Putamen (tissue), 1 donor: ENCODE data around the gene CNTN6.

Experiments
- DNase-seq: peaks from one replicate; pipeline ENCODE4 v3.0.0-alpha.2; 2016; ENCODE audit warnings: low spot score

The CNTN6 gene

DNA sequence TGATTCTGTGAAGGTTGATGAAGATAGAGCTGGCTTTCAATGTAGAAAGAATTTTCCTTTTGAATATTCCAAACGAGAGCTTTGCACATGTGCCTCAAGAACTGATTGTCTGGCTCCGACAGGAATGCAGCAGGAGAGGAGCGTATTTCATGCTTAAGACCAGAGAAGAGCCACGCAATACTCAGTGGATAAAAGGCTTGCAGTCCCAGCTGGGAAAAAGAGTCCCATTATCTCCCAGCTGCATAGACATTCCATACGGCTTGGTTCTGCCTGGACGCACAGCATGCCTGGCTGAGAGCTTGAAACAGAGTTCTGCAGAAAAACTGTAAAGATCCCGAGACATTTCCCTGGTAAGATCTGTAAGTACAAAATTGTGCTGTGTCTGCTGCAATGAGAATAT, at the start of gene CNTN6:
TSS of gene CNTN6 (plus strand) at position 254 of the 400 bp plus-strand sequence. CDS start 54,985 bp downstream, outside the sequence.
- DNase-seq = no peak

DNA sequence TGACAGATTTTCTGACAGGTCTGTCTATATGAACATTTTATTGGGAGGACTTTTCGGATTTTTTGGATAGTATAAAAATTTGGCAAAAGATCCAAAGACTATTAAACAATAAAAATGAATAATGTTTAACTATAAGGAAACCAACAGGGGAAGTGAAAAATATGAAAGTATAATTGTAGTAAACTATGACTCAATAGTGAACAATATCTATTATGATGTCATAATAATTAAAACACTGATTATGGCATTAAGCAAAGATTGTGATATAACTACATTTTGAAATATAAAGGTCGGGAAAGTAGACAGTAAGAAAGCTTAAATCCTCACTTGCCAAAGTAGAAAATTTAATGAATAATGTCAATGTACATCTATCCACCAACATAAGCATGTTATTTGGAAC, 44.3 kb upstream of the CNTN6 start:
- DNase-seq = no peak

DNA sequence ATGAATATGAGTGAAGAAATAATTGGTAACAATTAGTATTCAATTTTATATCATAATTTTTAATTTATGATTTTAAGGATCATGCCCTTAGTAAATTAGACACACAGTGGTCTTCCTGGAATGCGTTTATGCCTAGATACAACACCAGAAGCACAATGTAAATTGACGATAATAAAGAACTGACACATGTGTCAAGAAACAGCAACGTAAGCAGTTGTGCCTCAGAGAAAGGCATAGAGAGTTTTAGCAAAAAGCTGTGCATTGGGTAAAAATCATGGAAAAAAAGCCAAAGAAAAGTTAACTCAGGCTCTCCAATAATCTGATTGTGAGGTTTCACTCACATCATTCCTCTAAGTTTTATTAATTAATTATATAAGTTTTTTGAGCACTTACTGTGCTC, 37.0 kb upstream of the CNTN6 start:
- DNase-seq = no peak

DNA sequence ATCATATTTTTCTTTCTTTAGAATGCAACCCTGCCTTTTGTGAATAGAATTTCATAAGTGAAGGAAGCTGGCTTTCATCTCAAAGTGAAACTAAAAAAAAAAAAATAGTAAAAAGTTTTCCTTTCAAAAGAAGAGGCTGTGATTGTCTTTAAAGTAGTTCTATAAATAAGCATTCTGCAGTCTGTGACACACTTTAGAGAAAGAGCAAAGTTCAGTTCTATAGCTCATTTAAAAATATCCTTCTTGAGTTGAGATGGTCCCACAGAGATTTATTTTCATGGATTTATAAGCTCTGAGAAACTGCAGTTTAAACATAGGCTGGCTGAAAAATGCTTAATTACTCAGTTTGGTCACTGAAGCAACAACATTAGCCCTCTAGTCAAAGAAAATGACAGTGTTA, 36.1 kb upstream of the CNTN6 start:
- no peak for DNase-seq

DNA sequence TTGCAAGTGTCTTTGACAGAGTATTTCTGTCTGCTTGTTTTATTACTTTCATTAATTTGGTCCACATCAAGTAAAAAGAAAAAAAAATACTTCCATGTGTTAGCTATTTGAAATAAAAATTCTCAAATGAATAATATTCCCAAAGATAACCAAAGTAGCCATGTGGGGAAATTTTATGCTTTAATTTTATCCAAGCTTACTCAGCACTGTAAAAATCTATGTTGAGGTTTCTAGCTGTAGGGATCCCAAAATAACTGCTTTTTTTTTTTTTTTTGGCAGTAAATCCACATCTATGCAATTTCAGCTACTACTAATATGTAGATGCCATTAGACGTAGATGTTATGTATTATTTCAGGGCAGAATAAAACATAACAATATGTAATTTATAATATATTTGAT, 35.4 kb upstream of the CNTN6 start:
- DNase-seq = no peak

DNA sequence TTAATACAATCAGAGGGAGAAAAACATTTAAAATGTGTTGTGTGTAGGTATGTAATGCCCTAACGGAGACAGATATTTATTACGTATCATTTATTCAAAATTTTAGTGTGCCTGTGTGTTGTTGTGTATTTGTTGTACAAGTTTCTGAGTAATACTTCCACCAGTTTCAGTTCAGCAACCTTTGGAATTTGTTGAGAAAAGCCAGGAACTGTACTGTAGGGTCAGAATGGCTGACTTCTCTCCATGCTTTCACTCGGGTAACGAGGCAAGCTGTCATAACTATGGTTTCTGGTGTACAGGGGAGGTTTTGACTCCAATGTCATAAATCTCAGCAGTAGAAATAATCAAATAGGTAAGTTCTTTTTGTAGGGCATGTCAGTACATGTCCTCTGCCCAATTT, 23.8 kb upstream of the CNTN6 start:
- DNase-seq = no peak

DNA sequence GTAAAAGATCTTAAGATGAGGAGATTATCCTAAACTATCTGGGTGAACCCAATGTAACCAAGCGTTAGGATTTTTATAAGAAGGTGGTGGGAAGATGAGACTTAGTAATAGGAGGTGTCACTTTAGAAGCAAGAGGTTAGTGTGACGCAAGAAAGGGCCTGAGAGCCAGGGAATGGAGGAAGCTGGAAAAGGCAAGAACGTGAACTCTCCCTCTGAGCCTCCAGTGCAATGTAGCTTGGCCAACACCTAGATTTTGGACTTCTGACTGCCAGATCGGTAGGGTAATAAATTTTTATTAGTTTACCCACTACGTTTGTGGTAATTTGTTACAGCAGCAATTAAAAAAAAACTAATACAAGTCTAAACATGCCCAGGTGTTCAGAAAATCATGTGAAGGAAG, 20.8 kb upstream of the CNTN6 start:
- DNase-seq = no peak

DNA sequence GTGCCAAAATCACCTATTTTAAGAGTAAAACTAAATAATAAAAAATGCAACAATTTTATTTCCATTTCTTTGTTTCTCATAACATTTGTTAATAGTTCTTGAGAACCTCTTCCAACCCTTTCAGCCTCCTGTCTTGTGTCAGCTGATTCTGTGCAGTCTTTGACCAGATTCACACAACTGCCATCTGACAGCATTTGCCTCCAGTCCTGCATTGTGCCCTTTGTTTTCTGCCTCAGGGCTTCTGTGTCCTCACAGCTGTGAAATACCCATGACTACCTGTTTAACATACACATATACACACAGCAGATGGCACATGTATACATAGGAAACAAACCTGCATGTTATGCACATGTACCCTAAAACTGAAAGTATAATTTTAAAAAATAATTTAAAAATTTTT, 13.2 kb upstream of the CNTN6 start:
- no peak for DNase-seq

DNA sequence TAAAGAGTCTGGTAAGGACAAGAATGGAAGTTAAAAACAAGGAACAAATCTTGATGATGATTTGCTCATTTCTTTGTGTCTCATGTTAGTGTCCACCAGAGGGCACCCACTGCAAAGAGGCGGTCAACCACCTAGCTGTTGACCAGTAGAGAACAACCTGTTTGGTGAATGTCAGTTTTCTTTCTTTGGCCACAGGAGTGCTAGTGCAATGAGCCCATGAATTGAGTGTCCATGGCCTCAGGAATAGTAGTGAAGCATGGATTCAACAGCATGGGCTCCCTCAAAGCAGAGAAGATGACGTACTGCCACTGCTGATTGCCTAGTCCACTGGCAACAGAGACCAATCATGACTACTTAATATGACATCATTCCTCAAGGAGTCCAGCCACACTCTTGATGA, 10.7 kb upstream of the CNTN6 start:
- peak; percentile 9 for DNase-seq

DNA sequence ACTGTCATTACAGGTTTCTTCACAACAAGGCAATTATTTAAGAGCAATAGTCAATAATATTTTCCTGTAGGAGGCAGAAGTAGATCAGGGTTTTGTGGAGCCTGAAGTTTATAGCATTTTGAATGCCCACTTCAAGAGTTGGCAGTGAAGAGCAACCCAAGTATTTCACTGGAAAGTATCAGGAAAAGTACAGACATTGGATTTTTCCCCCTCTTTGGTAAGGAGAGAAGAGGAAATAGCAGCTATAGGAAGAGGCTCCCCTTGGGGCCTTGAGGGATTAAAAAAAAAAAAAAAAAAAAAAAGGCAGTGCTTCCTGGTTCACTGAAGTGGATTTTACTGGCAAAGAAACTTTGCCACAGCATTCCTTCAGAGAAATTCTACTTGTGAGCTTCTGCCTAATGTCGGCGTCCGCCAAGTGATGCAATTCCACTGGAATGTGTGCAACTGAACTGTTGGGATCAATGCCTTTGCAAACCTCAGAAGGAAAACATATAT, 5.7 kb upstream of the CNTN6 start:
- no peak for DNase-seq

DNA sequence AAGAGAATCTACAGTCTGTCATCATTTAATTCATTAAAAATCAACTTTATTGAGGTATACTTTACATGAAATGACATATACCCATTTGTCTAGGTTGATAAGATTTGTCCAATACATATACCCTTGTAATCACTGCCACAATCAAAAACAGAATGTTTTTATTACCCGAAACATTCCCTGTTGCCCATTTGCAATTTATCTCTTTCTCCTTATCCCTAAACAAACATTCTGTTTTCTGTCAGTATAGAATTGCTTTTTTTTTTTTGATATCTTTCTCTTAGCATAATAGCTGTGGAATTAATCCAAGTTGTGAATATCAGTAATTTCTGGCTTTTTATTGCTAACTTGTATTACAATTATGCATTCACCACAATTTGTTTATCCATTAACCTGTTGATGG, 4.3 kb upstream of the CNTN6 start:
- no peak for DNase-seq

DNA sequence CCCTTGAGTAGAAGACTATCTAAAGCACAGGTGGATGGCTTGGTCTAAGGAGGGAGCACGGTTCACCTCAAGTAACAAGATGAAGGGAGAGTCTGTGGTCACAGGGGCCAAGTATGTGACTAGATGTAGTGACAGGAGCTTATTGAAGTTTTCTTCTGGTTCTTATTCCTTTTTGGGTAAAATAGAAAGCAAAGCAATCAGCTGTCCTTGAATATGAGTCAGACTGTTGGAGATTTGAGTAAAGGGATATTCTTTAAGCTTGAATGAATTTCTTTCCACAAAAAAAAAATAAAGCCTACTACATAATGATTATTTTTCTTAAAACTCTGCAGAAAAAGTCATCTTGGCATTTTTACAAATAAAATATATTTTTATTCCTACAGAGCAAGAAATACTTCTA, 1.5 kb upstream of the CNTN6 start:
- no peak for DNase-seq

DNA sequence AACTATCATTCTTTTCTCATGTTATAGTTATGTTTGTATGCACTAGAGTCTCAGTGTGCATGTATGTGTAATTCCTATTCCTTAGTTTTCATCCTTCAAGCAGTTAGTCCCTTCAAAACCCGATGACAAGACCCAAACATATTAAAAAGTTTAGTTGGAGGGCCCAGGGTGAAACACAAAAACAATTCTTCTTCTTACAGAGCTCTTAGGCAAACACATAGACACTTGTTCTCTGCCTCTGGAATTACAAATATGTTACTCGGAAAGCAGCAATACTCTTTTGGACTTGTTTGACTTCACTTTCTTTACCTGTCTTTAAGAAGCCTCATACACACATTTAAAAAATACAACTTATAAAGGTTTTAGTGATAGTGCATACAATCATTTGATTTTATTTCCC, 763 bp upstream of the CNTN6 start:
- DNase-seq = no peak

DNA sequence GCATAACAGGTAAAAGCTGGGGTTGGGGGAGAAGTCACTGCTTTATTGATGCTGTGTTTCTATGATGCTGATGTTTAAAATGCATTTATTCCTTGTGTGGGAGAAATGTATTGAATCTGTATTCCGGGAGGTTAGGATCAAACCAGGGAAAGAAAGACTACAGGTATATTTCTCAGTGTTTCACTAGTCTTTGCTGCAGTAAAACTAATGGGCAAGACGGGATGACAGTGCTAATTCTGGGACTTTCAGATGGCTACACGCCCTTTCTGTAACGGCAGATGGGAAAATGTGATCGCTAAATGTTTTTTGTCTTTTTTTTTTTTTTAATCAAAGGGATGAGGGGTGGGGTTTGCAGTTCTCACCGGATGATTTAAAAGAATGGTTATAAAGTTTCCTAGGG, 393 bp downstream of the CNTN6 start:
- no peak for DNase-seq

DNA sequence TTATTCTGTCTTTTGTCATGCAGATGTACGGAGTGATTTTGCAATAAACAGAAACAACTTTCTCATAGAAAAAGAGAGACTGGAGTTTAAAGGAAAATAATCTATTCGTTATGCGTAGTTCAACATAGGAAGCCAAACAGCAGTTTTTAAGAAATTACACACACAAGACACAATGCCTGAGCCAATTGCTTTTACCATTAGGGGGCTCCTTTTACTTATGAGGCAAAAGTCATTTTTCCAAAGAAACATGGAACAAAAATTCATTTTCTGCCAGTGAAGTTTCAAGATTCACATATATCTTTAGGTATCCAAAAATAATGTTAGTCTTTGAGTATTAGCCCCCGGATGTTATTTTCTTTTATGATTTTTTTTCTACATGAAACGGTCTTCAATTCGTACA, 10.7 kb downstream of the CNTN6 start:
- no peak for DNase-seq

DNA sequence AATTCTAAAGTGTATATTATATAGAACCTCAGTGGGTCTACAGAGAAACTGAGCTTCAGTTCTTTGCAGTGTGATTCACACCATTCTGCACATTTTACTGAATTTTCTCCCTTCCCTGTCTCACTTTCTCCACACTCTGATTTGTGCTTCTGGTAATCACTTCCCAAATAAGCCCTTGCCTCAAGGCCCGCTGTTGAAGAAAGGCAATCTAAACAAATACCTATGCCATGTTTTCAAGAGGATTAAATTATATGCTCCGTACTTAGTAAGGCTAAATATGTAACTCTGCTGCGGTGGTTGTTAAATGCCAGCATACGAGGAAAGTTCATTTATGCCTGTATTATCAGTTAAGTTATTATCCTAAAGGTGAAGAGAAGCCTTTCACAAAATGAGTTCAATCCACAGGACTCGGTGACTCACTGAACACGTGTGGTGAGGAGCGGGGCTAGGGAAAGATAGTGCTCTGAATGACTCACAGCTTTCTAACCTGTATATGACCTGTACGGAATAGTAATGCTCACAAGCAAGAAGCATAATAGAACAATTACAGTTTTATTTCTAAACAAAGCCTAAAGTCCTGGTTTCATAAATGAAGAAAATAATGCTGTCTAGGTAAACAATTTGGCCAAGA, 25.1 kb downstream of the CNTN6 start:
- DNase-seq = no peak

DNA sequence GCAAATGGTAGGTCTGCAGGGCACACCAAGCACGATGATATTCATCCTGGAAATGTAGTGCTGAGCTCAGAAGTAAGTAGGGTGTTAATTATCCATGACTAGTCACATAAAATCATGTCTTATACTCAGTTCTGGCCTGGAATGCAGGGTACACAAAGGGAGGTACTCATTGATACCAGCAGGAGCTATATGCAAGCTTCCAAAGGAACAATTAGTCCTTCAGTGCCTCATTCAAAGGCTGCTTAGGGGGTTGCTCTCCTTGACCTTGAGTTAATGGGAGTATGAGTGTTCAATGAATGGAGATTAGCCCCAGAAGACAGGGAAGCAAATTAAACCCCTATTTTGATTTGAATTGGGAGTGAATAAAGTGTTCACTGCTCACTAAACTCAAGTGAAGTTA, 38.3 kb downstream of the CNTN6 start:
- DNase-seq = no peak

DNA sequence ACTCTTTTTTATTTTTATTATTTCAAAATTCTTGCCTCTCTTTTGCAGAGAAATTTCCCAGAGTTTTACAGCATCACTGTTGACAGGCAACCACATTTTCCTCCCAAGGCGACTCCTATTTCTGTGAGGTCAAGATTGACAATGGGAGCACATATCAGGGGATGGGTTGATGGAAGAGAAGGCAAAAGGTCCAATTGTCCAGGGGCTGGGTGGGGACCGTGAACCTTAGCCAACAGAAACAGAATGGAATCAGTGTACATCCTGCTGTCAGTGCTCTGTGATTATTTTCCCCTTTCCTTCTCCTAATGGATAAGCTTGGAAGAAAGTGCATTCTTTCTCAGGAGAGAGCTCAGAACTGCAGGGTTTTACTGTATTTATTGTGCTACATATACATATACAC, 42.4 kb downstream of the CNTN6 start:
- DNase-seq = no peak

DNA sequence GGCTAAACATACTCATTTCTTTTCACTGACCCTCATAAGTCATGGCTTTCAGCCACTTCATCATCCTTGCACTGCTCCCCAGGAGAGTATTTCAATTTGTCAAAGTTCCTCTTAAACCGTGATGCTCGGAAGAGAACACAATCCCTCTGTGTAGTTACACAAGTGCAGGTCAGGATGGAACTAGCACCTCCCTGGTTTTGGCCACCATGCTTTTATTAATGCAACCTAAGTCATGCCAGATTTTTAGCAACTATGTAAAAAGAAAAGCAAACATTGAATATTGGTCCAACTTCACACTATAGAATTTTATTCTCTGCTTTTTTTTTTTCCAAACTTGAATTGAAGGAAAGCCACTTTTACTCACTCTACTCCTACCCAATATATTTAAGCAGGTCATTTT, 45.2 kb downstream of the CNTN6 start:
- DNase-seq = no peak

DNA sequence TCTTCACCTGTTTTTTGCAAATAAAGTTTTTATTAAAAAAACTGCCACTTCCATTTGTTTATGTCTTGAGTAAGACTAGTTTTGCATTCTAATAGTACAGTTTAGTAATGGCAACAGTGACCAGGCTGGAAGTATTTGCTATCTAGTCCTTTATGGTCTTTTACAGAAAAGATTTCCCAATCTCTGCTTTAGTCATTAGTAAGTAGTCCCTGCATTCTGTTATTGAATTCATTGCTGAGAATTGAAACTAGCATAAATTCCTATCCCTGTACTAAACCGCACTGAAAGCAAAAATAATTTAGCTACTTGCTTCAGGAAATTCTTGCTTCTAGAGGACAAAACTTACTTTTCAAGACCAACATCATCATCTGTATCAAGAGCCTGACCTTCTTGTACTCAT, 46.2 kb downstream of the CNTN6 start:
- DNase-seq = no peak

DNA sequence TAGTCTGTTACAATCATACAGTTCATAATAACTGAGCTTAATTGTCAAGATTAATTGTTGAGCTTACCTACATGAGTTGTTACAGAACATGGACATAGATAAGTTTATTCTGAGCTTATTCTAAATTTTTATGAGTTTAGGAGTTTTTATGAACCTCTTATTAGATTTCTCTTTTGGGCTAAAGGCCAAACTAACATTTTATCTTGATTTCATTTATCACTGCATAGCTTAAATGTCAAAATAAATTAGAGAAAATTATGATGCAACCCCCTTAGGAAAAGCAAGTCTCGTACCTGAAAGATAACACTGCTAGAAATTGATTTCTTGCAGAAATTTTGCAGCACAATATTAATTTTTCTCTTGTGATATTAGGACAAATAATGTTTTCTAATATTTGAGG, 54.5 kb downstream of the CNTN6 start:
- DNase-seq = no peak

DNA sequence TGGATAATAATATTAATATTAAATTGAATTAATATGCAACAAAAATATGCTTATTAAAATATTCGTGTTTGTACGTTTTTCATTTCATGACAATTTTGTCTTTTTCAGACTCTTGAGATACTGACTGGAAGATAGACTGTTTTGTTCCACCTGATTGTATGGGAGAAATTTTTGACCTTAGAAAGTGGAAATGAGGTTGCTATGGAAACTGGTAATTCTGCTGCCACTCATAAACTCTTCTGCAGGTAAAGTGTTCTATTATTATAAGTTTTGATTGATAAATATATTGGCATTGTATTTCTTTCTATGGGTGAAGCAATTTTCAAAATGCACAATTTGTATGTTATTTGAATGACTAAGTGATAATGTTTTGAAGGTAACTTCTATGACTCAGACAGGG, 55.0 kb downstream of the CNTN6 start:
- DNase-seq = no peak

DNA sequence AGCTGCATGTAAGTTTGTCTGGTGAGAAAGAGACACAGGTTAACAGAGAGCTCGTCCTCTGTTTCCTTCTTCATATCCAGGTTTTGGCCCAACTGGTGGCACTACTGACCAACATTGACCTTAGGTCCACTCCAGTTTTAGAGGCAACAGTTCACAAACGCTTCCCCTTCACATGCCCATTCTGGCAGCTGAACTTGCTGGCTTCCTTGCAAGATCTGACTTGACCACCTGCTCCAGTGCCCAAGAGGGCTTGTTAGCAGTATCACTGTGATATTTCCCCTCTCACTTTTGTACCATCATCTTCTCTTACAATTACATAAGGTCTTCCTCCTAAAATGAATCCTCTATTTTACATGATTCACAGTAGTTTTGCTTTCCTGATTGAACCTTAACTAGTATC, 71.3 kb downstream of the CNTN6 start:
- DNase-seq = no peak

DNA sequence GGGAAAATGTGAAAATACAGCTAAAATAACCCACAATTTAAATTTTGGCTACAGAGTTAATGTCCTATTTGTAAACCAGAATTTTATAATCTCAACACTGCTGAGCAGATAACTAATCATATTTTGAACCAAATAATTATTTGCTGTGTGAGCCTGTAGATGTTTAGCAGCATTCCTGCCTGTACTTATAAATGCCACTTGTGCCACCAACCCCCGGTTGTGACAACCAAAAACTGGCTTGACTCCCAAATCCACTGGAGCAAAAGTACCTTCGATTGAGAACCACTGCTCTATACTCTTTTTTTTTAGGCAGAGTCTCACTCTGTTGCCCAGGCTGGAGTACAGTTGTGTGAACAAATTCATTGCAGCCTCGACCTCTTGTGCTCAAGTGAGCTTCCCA, 78.5 kb downstream of the CNTN6 start:
- no peak for DNase-seq

DNA sequence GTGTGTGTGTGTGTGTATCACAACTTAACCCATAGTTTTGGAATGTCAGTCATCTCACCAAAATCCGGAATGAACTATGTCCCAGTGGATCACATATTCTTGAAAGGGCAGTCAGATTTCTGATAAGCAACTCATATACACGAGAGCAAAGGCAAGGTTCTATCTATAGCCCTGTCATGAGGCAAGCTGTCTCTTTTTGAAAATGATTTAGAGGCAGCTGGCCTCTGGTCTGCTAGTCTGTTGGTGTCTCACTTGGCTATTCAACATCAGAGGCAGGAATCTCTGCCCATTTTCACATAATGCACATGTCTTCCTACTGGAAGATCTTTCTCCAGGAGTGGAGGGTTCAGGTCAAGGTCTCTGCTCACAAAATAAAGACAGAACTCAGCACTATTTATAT, 79.8 kb downstream of the CNTN6 start:
- no peak for DNase-seq
